Measurements from ENCODE around the gene DRC1.

The DRC1 gene

GRCh38 chr2:26474261-26474785 is 72.6 kb downstream of the DRC1 start:
- H4K20me1 ChIP-seq (ENCODE audit: insufficient read depth, low read length) = no peaks in the 10 kb centered on the region
- TF ChIP-seq EZH2phosphoT487 (IDR thresholded peaks at IDR 0.05; ENCODE audit: low read length) = no peak
- no peak for TF ChIP-seq EZH2 (optimal IDR thresholded peaks at IDR 0.05; ENCODE audit: low read depth, low read length)
- TF ChIP-seq CTCF (IDR thresholded peaks at IDR 0.05; ENCODE audit: low read length) = no peak
- H3K79me2 ChIP-seq (ENCODE audit: low read length) = no peaks in the 10 kb centered on the region
- peaks cover 13% of the 10 kb centered on the region for H3K27me3 ChIP-seq (replicated peaks; ENCODE audit: insufficient read depth, low read length)
- H3K27ac ChIP-seq (ENCODE audit: low read length) = no peak overlapping the region
- no peak overlapping the region for H2AFZ ChIP-seq (ENCODE audit: low read length)
- DNase-seq = no peak
- H3K4me2 ChIP-seq (ENCODE audit: low read depth, low read length) = no peak overlapping the region
- no peaks in the 10 kb centered on the region for H3K4me1 ChIP-seq (ENCODE audit: low read length)
- no peaks in the 10 kb centered on the region for H3K9me3 ChIP-seq (replicated peaks; ENCODE audit: insufficient read depth, low read length)
- no peaks in the 10 kb centered on the region for H3K9me2 ChIP-seq (replicated peaks; ENCODE audit: insufficient read depth, low read length)
- H3K9ac ChIP-seq (ENCODE audit: low read length) = no peak overlapping the region
- no peaks in the 10 kb centered on the region for H3K36me3 ChIP-seq (replicated peaks; ENCODE audit: insufficient read depth, low read length)
- no peak overlapping the region for H3K4me3 ChIP-seq (ENCODE audit: low read length)
- no peaks in the 10 kb centered on the region for H3F3A ChIP-seq (ENCODE audit: insufficient read depth, low read length)

GRCh38 chr2:26475037-26475436 is 73.3 kb downstream of the DRC1 start:
- H3K4me2 ChIP-seq (ENCODE audit: low read depth, low read length) = no peak overlapping the region
- H3K36me3 ChIP-seq (replicated peaks; ENCODE audit: insufficient read depth, low read length) = no peaks in the 10 kb centered on the region
- H4K20me1 ChIP-seq (ENCODE audit: insufficient read depth, low read length) = no peaks in the 10 kb centered on the region
- no peaks in the 10 kb centered on the region for H3K9me2 ChIP-seq (replicated peaks; ENCODE audit: insufficient read depth, low read length)
- H3K27ac ChIP-seq (ENCODE audit: low read length) = no peak overlapping the region
- H2AFZ ChIP-seq (ENCODE audit: low read length) = no peak overlapping the region
- H3K4me1 ChIP-seq (ENCODE audit: low read length) = no peaks in the 10 kb centered on the region
- H3F3A ChIP-seq (ENCODE audit: insufficient read depth, low read length) = no peaks in the 10 kb centered on the region
- TF ChIP-seq CTCF (IDR thresholded peaks at IDR 0.05; ENCODE audit: low read length) (no peak), EZH2 (optimal IDR thresholded peaks at IDR 0.05; ENCODE audit: low read depth, low read length) (no peak), EZH2phosphoT487 (IDR thresholded peaks at IDR 0.05; ENCODE audit: low read length) (no peak)
- no peak overlapping the region for H3K4me3 ChIP-seq (ENCODE audit: low read length)
- peaks cover 13% of the 10 kb centered on the region for H3K27me3 ChIP-seq (replicated peaks; ENCODE audit: insufficient read depth, low read length)
- H3K9me3 ChIP-seq (replicated peaks; ENCODE audit: insufficient read depth, low read length) = no peaks in the 10 kb centered on the region
- no peak for DNase-seq
- no peak overlapping the region for H3K9ac ChIP-seq (ENCODE audit: low read length)
- H3K79me2 ChIP-seq (ENCODE audit: low read length) = no peaks in the 10 kb centered on the region

GRCh38 chr2:26475832-26476501 is 74.2 kb downstream of the DRC1 start:
- no peaks in the 10 kb centered on the region for H3K4me1 ChIP-seq (ENCODE audit: low read length)

More at GRCh38 chr2:26475832-26476501, 74.2 kb downstream of the DRC1 start:
- no peak for TF ChIP-seq EZH2 (optimal IDR thresholded peaks at IDR 0.05; ENCODE audit: low read depth, low read length)
- TF ChIP-seq EZH2phosphoT487 (IDR thresholded peaks at IDR 0.05; ENCODE audit: low read length) = no peak
- no peak for TF ChIP-seq CTCF (IDR thresholded peaks at IDR 0.05; ENCODE audit: low read length)
- no peak for DNase-seq
- Histone ChIP-seq H3K9ac (ENCODE audit: low read length) (no peak overlapping the region), H4K20me1 (ENCODE audit: insufficient read depth, low read length) (no peaks in the 10 kb centered on the region), H3K36me3 (replicated peaks; ENCODE audit: insufficient read depth, low read length) (no peaks in the 10 kb centered on the region), H3K4me2 (ENCODE audit: low read depth, low read length) (no peak overlapping the region), H3K79me2 (ENCODE audit: low read length) (no peaks in the 10 kb centered on the region), H3K9me3 (replicated peaks; ENCODE audit: insufficient read depth, low read length) (no peaks in the 10 kb centered on the region), H2AFZ (ENCODE audit: low read length) (no peak overlapping the region), H3K27ac (ENCODE audit: low read length) (no peak overlapping the region), H3K27me3 (replicated peaks; ENCODE audit: insufficient read depth, low read length) (peaks cover 13% of the 10 kb centered on the region), H3K9me2 (replicated peaks; ENCODE audit: insufficient read depth, low read length) (no peaks in the 10 kb centered on the region), H3K4me3 (ENCODE audit: low read length) (no peak overlapping the region), H3F3A (ENCODE audit: insufficient read depth, low read length) (no peaks in the 10 kb centered on the region)
